Activated T-cell treated with anti-CD3 and anti-CD28 coated beads, Interleukin-2, amount 50 U/mL, for 24 hours (primary cell): ENCODE measurements around the gene LY9.

Source experiments
- DNase-seq: peaks from one replicate; pipeline ENCODE4 v3.0.0-alpha.2; 2020
- H3K27ac Mint-ChIP-seq: 2 replicates; pipeline ENCODE4 v1.8.0; 2020; ENCODE audit warnings: mild to moderate bottlenecking, mixed read lengths
- H3K27me3 Mint-ChIP-seq: 2 replicates; pipeline ENCODE4 v1.8.0; 2020; ENCODE audit warnings: mixed read lengths
- H3K36me3 Mint-ChIP-seq: 2 replicates; pipeline ENCODE4 v1.8.0; 2020; ENCODE audit warnings: low read depth, mixed read lengths
- H3K4me1 Mint-ChIP-seq: 2 replicates; pipeline ENCODE4 v1.8.0; 2020; ENCODE audit warnings: low read depth, mixed read lengths
- H3K4me3 Mint-ChIP-seq: 2 replicates; pipeline ENCODE4 v1.8.0; 2020; ENCODE audit warnings: mild to moderate bottlenecking, moderate library complexity, mixed read lengths
- H3K9me3 Mint-ChIP-seq: 2 replicates; pipeline ENCODE4 v1.8.0; 2020; ENCODE audit warnings: mixed read lengths

Gene LY9

DNA sequence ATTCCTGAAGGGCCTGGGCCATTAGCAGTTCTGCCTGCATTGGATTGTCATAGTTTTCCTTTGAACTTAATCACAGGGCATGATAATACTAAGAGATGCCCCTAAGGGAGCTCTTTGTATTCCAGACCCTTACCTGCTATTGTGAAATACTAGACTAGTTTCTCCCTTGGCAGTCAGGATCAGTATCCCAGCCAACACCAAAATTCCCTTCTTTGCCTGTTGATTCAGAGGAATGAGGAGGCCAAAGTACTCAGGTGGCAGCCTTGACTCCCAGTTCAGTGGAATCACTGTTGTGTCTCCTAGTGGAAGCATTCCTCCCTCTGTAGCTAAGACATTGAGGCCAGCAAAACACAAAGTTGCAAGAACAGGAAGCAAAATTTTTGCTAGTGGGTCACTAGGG is 36.2 kb upstream of the LY9 start:
- H3K4me3 Mint-ChIP-seq: no peak overlapping the region
- H3K27ac Mint-ChIP-seq: no peak overlapping the region
- H3K36me3 Mint-ChIP-seq: no peaks in the 10 kb centered on the region
- H3K4me1 Mint-ChIP-seq: peaks cover 55% of the 10 kb centered on the region
- peaks cover 14% of the 10 kb centered on the region for H3K9me3 Mint-ChIP-seq
- H3K27me3 Mint-ChIP-seq: no peaks in the 10 kb centered on the region
- no peak for DNase-seq

DNA sequence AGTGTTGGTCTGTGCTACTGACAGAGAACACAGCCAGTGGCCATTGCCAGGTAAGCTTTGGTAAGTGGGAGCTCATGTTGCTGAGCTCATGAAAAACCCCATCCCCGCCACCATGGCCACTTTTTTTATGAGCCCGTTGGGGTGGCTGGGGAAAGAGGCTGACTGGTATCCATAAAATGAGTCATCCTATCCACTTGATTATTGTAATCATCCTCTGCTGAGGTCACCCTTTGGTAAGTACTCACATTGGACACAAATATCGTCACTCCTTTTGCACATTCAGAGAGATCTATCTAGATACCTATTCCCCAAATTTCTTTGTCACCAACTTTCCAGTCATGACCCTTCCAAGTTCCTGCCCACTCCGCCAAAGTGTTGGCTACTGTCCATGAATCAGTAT is 34.9 kb upstream of the LY9 start:
- H3K27me3 Mint-ChIP-seq: no peaks in the 10 kb centered on the region
- H3K9me3 Mint-ChIP-seq: peaks cover 14% of the 10 kb centered on the region
- no peak for DNase-seq
- no peaks in the 10 kb centered on the region for H3K36me3 Mint-ChIP-seq
- no peak overlapping the region for H3K4me3 Mint-ChIP-seq
- H3K4me1 Mint-ChIP-seq: peaks cover 55% of the 10 kb centered on the region
- no peak overlapping the region for H3K27ac Mint-ChIP-seq

DNA sequence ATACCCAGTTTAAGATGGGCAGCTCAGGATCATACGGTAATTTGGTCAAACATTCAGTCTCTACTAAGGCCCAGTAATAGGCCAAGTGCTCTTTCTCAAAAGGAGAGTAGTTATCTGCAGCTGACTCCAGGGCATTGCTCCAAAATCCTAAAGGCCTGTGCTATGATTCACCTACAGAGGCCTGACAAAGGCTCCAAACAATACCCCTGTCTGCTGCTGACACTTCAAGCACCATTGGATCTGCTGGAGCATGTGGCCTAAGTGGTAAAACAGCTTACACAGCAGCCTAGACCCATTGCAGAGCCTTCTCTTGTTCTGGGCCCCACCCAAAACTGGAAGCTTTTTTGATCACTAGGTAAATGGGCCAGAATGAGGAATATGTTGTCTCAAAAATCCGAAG is 34.1 kb upstream of the LY9 start:
- Mint-ChIP-seq H3K27ac (no peak overlapping the region), H3K4me3 (no peak overlapping the region), H3K4me1 (peaks cover 54% of the 10 kb centered on the region), H3K27me3 (no peaks in the 10 kb centered on the region), H3K9me3 (peaks cover 10% of the 10 kb centered on the region), H3K36me3 (no peaks in the 10 kb centered on the region)
- DNase-seq: no peak

DNA sequence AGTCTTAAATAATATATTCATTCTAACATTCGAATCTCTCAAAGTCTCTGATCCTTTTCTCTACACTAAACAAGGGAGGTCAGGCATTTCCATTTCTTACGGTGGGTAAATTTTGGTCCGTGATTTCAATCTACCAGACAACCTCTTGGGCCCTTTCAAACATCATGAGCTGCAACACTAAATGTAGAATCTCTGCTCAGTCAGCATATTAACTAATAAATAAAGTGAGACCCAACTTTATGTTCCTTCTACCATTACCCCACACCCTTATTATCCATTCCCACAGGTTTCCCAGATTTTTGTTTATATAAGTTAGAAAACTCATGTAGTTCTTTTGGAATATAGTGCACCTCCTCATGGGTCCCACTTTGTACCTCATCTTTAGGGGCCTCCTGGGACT is 32.0 kb upstream of the LY9 start:
- Mint-ChIP-seq H3K9me3 (peaks cover 8% of the 10 kb centered on the region), H3K27me3 (no peaks in the 10 kb centered on the region), H3K36me3 (no peaks in the 10 kb centered on the region)

DNA sequence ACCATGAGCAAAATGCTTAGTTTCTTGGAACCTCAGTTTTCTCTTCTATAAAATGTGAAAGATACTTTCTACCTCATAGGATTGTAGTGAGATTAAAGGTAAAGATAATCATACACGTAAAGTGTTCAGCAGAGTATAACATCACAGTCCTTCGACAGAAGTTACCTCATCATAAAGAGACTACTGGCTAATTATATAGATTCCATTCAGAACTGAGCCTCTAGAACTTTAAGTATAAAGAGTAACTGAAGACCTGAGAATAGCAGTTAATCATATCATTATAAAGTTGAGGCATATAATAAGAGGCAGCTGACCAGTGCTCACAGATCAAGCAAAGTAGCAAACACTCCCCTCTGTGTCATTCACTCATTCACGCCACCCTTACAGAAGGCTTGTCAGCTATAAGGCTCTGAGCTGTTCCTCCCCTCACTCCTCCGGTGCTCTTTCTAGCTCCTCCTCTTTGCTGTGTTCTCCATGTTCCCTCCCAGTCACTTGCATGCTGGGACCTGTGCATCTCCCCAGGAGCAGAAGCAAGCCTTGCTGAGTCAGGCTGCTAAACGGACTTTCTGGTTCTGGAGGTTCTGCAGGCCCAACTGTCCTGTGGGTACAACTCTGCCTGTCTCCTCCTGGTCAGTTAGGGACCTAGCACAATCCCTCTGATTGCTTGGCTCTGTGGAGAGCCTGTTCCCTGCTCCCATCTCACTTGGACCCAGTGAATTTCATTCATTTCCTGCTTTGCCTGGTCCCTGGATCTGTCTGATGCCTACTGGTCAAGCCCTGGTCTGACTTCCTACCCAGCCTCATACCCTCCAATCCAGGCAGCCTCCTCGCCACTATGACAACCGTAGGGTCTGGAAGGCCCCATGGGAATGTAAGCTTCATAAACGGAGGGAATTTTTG is 28.3 kb upstream of the LY9 start:
- no peaks in the 10 kb centered on the region for H3K9me3 Mint-ChIP-seq
- DNase-seq: peak; percentile 70
- peak overlapping the region; percentile 79 for H3K4me3 Mint-ChIP-seq
- no peaks in the 10 kb centered on the region for H3K27me3 Mint-ChIP-seq
- peak overlapping the region; percentile 98 for H3K27ac Mint-ChIP-seq
- H3K36me3 Mint-ChIP-seq: no peaks in the 10 kb centered on the region
- peaks cover 47% of the 10 kb centered on the region for H3K4me1 Mint-ChIP-seq

More for the DNA sequence above, 32.0 kb upstream of the LY9 start:
- Mint-ChIP-seq H3K4me3 (no peak overlapping the region), H3K4me1 (peaks cover 54% of the 10 kb centered on the region), H3K27ac (no peak overlapping the region)
- DNase-seq: no peak

DNA sequence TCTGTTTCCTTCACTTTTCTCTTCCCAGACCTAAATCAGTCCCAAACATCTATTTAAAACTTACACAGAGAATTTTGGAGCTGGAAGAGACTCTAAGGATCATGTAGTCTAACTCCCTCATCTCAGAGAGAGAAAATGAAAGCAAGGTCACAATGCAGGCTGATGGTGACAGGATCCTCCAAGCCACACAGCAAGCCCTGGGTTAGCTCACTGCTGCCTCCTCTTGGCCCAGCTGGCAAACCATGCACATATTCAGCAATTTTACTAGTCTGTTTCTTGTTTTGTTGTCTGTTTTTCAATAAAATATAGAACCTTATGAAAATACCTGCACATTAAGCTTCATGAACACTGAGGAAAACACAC is 27.7 kb upstream of the LY9 start:
- no peaks in the 10 kb centered on the region for H3K27me3 Mint-ChIP-seq
- peak overlapping the region; percentile 79 for H3K4me3 Mint-ChIP-seq
- no peaks in the 10 kb centered on the region for H3K36me3 Mint-ChIP-seq
- H3K27ac Mint-ChIP-seq: peak overlapping the region; percentile 98
- H3K9me3 Mint-ChIP-seq: no peaks in the 10 kb centered on the region
- peaks cover 50% of the 10 kb centered on the region for H3K4me1 Mint-ChIP-seq
- peak; percentile 86 for DNase-seq

DNA sequence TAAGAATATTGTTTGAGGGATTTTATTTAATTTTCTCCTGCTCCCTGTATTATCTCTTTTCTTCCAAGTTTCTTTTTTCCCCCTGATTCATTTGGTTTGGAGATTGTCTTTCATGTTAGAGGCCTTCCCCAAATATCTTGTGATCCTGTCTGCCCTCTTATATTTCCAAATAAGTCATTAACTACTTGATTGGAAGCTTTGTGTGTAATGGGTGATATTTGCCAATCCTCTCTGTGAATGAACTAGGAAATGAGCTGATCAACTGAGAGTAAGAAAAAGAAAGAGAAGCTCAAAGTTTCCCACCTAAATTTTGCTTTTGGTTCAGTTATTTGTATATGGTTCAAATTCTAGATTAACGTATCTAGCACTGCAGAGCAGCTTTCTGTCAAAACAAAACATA is 23.6 kb upstream of the LY9 start:
- H3K36me3 Mint-ChIP-seq: no peaks in the 10 kb centered on the region
- H3K9me3 Mint-ChIP-seq: no peaks in the 10 kb centered on the region
- peaks cover 59% of the 10 kb centered on the region for H3K4me1 Mint-ChIP-seq
- no peak overlapping the region for H3K27ac Mint-ChIP-seq
- H3K27me3 Mint-ChIP-seq: no peaks in the 10 kb centered on the region
- no peak overlapping the region for H3K4me3 Mint-ChIP-seq
- DNase-seq: no peak

DNA sequence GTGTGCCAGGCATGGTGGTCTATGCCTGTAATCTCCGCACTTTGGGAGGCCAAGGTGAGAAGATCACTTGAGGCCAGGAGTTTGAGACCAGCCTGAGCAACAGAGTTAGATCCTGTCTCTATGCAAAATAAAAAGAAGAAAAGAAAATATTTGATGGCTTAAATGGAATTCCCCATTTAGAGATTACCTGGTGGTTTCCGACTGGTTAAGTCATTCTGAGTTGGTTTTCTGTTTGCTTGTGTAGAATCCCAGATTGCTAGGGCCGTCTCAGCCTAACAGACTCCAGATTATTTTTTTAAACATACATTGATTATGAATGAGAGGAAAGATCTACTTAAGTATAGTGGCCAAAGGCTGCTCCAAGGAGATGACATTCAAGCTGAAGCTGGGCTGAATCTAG is 22.9 kb upstream of the LY9 start:
- Mint-ChIP-seq H3K9me3 (no peaks in the 10 kb centered on the region), H3K27ac (no peak overlapping the region), H3K4me1 (peaks cover 56% of the 10 kb centered on the region), H3K4me3 (no peak overlapping the region), H3K27me3 (no peaks in the 10 kb centered on the region), H3K36me3 (no peaks in the 10 kb centered on the region)
- no peak for DNase-seq

DNA sequence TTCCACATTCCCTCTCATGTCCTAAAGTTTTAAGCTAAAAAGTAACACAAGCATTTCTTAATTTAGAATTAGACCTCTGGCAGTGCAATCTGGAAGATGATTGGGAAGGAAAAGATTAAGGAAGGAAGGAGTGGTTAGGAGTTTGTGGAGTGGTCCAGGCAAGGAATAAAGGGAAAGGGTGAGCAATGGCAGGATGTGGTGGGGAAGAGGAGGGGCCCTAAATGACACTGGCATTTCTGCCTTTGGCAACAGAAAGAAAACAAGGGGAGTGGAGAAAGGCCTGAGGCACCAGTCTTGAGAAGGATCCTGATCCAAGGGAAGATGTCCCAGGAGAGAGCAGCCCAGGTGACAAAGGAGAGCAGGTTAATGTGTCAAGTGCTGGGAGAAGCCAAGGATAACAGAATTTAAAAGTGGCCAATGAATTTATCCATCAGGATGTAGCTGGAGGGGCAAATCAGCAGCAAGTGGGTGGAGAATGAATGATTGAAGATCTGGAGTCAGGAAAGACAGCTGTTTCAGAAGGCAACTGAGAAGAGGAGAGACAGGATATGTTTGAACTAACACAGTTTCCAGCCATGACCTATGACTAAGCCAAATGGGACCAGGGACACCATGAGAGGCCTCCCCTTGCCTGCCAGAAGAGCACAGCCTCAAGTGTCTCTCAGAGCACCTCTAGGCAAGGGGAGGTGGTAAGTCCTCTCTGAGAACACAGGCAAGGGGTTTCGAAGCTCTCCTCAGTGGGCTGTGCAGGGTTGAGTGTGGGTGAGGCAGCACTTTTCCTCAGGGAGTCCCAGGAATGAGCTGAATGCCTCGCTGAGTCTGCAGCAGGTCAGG is 20.9 kb upstream of the LY9 start:
- Mint-ChIP-seq H3K4me3 (no peak overlapping the region), H3K36me3 (no peaks in the 10 kb centered on the region), H3K4me1 (peaks cover 48% of the 10 kb centered on the region), H3K9me3 (no peaks in the 10 kb centered on the region), H3K27me3 (no peaks in the 10 kb centered on the region), H3K27ac (peak overlapping the region; percentile 68)
- DNase-seq: no peak

DNA sequence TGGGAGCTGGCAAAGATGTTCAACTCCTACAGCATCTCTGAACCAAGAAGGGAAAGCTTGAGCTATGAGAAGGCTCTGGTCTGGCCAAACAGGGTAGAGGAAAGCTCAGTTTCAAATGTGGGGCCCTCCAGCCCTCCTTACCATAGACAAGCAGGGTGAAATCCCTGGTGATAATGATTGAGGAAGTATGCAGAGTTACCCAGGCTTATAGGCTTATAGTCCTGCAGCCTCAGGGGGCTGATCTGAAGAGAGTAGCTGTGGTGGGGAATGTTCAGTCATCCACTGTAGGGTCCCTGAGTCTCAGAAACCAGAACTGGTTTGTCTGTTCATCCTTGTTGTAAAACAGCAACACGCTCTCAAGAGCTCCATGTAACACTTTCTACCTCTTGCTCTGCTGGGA is 19.8 kb upstream of the LY9 start:
- no peaks in the 10 kb centered on the region for H3K36me3 Mint-ChIP-seq
- H3K9me3 Mint-ChIP-seq: no peaks in the 10 kb centered on the region
- no peaks in the 10 kb centered on the region for H3K27me3 Mint-ChIP-seq
- no peak for DNase-seq
- H3K4me3 Mint-ChIP-seq: no peak overlapping the region
- H3K4me1 Mint-ChIP-seq: peaks cover 47% of the 10 kb centered on the region
- H3K27ac Mint-ChIP-seq: peak overlapping the region; percentile 68

DNA sequence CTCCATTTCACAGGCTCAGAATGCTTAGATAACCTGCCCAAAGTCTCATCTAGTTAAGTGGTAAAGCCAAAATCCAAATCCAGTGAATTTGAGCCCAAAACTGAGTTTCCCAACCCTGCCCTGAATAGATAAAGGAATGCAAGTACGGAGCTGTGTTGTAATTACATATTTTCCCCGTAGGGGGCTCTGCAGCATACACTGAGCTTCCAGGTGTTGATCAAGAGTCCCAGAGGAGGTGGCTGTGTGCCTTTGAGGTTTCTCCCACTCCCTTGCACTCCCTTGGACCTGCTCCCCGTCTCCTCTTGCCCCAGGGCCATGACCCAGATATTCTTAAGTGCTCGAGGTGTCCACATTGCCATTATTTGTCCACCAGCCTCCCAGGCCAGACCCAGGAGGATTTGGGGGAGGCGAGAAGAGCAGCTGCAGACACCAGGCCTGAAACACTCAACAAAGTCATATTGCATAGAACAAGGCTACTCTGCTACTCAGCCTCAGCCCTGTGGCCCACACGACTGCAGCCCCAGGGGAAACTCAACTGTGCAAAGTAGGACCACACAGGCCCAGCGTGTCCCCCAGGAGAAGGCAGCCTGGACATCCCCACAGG is 18.4 kb upstream of the LY9 start:
- Mint-ChIP-seq H3K4me1 (peaks cover 53% of the 10 kb centered on the region), H3K9me3 (no peaks in the 10 kb centered on the region), H3K4me3 (no peak overlapping the region), H3K36me3 (no peaks in the 10 kb centered on the region), H3K27ac (no peak overlapping the region), H3K27me3 (no peaks in the 10 kb centered on the region)
- DNase-seq: peak; percentile 57

DNA sequence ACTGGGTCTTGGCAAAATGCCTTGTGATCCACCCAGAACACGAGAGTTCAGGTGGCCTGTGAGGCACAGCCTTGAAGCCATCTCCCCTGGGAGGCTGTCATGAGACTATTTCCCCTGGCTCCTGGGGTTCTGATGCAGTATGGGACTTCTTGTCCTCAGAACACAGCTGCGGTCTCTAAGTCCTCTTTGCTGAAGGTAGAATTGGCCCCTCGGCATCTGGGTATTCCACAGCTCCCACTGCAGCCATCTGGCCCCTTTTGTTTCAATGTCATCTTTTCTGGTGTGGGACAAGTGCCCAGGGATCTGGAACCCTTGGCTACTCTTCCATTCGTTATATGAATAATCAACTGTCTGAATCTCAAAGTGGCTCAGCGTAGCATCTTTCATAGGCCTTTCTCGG is 17.0 kb upstream of the LY9 start:
- no peaks in the 10 kb centered on the region for H3K9me3 Mint-ChIP-seq
- H3K27ac Mint-ChIP-seq: no peak overlapping the region
- H3K4me1 Mint-ChIP-seq: peaks cover 51% of the 10 kb centered on the region
- H3K36me3 Mint-ChIP-seq: no peaks in the 10 kb centered on the region
- H3K27me3 Mint-ChIP-seq: no peaks in the 10 kb centered on the region
- no peak for DNase-seq
- no peak overlapping the region for H3K4me3 Mint-ChIP-seq

DNA sequence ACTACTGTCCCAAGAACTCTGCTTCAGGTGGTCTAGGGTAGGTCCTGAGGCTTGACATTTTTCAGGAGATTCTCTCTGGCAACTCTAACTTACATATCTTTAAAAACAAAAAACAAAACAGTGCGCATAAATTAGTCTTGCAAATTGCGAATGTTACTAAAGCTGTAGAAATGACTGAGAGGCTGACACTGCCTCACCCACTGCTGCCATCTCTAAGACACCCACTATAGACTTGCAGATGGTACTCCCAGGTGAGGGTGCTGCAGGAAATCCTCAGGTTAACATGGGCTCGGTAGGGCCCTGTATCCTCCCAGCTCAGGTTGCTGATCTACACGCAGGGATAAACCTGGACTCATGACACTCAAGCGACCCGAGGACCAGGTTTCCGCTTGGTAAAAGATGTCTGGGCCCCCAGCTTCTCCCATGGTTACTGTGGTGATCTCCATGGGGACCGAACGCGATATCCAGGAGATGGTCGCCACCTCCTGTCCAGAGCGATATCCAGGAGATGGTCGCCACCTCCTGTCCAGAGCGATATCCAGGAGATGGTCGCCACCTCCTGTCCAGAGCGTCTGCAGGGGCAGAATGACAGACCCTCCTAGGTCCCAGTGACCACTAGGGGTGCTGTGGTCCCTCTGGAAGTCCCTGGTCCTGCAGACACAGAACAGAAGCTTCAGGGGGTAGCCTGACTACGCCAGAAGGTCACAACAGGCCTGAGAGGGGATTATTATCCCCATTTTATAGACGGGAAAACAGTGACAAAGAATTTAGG is 16.2 kb upstream of the LY9 start:
- Mint-ChIP-seq H3K27me3 (no peaks in the 10 kb centered on the region), H3K4me1 (peaks cover 44% of the 10 kb centered on the region), H3K36me3 (no peaks in the 10 kb centered on the region), H3K27ac (no peak overlapping the region), H3K4me3 (no peak overlapping the region), H3K9me3 (no peaks in the 10 kb centered on the region)
- DNase-seq: no peak

DNA sequence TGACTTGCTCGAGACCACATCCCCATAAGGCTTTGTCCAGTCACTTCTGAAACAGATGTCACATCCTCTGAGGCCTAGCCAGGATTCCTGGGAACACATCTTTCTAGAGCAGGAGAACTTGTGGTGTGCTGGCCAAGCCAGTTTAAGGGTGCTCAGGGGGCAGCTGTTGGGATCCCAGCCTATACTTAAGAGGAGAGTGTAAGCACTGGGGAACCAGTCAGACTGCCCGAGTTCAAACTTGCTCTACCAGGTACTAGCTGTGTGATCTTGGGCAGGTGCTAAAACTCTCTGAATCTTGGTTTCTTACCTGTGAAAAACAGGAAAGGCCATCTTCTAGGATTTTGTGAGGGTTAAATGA is 15.6 kb upstream of the LY9 start:
- no peaks in the 10 kb centered on the region for H3K27me3 Mint-ChIP-seq
- H3K4me1 Mint-ChIP-seq: peaks cover 39% of the 10 kb centered on the region
- no peak for DNase-seq
- H3K27ac Mint-ChIP-seq: no peak overlapping the region
- H3K36me3 Mint-ChIP-seq: no peaks in the 10 kb centered on the region
- H3K9me3 Mint-ChIP-seq: no peaks in the 10 kb centered on the region
- no peak overlapping the region for H3K4me3 Mint-ChIP-seq
